NK-92 (cell line): ENCODE measurements around the gene TRANK1.
"Not testable (repeated sequence)": the region's sequence is repeated elsewhere in the genome, so short reads cannot be mapped to it uniquely, and the experiment has no call there.

Experiments used
- DNase-seq: peaks from one replicate; lab custom pipeline; 2025; ENCODE audit not compliant: unreplicated experiment; lab: John Stamatoyannopoulos, UW

The TRANK1 gene

DNA sequence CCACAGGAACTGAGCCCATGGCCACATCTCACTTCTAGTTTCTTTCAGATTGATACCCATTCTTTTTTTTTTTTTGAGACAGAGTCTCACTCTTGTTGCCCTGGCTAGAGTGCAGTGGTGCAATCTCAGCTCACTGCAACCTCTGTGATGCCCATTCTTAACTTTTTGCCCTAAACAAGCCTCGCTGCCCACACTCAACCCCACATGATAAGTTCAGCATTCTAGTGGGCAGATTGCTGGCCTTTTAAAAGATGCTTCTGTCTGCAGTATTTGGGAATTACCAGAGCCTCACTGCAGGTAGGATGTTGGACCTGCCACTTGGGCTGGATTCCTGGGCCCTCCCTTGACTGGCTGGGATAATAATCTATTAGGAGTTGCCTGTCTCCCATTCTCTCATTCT lies 51.0 kb downstream of the TRANK1 start:
- no peak for DNase-seq

DNA sequence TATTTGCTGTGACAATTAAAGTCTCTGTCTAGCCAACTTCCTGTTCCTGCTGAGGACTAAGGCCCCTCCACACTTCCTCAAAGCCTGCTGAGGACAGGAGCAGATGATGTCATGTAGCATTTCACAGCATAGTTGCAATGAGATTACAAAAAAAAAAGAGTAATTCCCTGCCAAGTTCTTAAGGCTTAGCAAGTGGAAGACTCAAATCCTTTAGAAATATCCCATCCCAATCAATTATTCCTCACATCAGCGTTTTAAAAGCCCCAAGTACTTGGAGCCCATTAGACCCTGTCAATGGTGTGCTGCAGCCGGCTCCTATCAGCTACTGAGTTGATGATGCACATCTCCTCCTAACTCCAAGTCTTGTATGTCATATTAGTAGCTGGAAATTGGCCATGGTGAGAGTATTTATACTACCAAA lies 51.7 kb downstream of the TRANK1 start:
- DNase-seq, result no peak

DNA sequence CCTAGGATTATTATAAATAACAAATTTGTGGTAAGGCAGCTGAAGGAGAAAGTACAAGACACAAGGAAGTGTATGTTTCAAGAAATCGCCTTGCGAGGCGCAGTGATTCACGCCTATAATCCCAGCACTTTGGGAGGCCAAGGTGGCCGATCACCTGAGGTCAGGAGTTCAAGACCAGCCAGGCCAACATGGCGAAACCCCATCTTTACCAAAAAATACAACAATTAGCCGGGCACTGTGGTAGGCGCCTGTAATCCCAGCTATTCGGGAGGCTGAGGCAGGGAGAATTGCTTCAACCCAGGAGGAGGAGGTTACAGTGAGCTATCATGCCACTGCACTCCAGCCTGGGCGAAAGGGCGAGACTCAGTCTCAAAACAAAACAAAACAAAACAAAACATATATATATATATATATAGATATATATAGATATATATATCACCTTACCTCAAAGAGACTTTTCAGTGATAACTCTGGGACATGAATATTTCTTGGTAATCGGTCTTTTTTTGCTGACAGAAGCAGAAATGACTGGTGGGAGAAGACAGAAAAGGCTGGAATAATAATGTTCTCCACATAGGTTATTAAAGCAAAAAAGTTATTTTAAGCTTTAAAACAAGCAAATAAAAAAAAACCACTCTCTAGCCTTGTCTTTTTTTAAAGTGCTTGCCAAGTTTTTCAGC lies 52.3 kb downstream of the TRANK1 start:
- DNase-seq, result no peak

DNA sequence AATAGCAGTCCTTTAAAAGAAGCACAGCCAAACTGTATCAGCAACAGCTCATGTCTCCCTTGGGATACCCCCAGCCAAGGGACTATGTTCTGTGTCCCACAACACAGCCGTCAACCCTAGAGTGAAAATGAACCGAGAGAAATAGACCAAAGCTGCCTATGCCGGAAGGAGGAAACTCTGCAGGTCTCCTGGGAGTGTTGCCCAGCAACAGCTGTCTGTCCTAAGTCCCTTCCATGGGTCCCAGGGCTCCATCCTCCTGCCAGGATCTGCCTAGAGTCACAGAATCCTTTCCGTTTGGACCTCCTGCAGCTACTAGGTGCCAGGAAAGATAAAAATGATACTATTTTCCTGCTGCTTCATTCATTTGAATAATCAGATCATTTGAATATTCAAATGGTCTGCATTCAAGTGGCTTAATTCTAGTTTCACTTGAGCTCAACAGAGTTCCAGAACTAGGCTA lies 53.1 kb downstream of the TRANK1 start:
- no peak for DNase-seq

DNA sequence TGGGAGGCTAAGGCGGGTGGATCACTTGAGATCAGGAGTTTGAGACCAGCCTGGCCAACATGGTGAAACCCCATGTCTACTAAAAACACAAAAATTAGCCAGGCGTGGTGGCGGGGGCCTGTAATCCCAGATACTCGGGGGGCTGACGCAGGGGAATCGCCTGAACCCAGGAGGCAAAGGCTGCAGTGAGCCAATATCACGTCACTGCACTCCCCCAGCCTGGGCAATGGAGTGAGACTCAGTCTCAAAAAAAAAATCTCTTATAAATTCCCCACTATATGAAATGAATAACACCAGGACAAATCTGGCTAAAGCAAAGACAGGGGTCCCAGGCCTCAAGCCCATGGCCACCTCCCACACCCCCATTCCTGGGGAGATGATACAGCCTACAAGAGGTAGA lies 53.8 kb downstream of the TRANK1 start:
- DNase-seq, result not testable (repeated sequence)

DNA sequence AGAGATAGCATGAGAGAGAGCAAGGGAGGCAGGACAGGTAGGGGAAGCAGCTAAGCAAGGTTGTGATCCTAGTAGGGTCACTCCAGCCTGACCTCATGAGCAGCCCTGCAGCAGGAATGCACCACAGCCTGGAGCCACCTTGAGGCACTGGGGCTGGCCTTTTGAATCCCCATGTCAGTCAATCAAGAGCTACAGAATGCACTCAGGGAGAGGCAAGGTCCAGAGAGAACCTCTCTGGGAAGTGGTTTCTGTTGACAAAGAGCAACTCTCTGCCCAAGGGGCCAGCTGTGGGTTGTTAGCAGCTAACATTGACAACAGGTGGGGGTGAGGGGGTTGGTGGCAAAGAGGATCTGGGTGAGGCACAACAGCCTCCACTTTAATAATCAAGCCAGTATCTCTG lies 54.6 kb downstream of the TRANK1 start:
- DNase-seq, result no peak

DNA sequence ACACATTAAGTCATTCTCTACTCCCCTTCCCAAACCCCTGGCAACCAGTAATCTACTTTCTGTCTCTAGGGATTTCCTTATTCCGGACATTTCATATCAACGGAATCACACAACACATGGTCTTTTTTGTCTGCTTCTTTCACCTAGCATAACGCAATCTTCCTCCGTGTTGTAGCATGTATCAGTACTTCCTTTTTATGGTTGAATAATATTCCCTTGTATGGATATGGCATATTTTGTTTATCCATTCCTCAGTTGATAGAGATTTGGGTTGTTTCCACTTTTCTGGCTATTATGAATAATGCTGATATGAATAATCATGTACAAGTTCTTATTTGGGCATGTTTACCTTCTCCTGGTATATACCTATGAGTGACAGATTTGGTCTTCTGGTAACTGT lies 63.1 kb downstream of the TRANK1 start:
- DNase-seq, result no peak

DNA sequence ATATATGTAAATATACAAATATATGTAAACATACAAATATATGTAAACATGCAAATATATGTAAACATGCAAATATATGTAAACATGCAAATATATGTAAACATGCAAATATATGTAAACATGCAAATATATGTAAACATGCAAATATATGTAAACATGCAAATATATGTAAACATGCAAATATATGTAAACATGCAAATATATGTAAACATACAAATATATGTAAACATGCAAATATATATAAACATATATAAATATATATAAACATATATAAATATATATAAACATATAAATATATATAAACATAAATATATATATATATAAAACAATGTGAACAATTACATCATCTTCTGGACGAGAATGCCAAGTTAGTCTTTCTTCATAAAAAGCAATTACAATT lies 65.0 kb downstream of the TRANK1 start:
- not testable (repeated sequence) for DNase-seq

DNA sequence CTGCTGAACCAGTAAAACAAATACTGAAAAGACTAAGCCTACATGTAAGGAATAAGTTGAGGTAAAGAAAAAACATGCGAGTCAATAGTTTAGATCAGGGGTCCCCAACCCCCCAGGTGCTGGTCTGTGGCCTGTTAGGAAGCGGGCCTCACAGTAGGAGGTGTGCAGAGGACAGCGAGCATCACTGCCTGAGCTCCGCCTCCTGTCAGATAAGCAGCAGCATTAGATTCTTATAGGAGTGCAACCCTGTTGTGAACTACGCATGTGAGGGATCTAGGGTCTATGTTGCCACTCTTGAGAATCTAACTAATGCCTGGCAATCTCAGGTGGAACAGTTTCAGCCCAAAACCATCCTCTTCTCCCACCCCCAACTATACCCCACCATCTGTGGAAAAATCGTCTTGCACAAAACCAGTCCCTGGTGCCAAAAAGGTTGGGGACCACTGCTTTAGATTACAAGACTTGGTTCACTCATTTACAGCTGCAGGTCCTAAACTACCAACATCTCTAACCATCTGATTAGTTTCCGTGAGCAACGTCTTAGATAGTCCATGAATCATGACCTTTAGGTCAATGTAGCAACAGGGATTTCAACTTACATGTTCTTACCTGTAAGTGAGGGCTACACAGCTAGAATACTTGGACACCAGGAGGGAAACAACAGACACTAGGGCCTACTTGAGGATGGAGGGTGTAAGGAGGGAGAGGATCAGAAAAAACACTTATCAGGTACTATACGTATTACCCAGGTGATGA lies 66.7 kb downstream of the TRANK1 start:
- no peak for DNase-seq

DNA sequence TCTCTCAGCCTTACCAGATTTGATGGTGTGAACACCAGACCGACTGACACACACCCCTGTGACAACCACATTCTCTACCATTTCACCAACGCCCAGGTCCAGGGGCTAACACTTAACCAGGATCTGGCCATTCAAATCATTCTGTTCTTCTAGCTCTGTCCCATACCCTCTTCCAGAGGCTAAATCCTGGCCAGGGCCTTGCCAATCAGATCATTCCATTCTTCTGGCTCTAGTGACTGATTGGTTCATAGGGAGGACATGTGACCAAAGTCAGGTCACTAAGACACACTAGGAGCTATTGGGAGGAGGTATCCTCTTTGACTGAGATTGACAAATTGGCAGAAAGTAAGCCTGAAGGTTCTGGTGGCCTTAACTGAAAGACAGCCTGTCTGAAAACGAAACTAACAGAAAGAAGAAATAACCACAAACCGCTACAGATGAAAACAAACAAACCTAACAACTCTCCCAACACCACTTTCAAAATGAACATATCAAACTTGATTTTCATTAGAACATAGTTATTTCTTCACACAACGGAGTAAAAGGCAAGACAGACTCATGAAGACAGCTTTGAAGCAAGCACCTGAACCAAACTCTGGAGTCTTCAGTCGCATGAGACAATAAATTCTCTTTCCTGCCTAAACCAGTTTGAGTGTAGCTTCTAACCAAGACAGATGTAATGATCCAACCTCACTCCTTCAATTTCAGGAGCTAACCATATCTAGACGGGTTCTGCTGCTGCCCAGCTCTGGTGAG lies 68.5 kb downstream of the TRANK1 start:
- no peak for DNase-seq

DNA sequence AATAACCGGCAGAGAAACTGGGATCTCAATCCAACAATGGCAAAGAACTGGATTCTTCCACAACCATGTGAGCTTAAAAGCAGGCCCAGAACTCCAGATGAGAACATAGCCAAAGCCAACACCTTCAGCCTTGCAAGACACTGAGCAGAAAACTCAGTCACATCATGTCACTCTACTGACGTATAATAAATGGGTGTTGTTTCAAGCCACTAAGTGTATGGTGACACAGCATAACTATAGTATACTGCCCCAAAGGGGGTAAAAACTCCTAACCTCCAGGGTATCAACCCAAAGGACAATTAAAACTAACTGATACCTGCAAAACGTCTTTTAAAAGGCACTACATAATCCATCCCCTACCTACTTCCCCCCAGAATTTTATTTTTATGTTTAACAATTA lies 69.5 kb downstream of the TRANK1 start:
- no peak for DNase-seq

DNA sequence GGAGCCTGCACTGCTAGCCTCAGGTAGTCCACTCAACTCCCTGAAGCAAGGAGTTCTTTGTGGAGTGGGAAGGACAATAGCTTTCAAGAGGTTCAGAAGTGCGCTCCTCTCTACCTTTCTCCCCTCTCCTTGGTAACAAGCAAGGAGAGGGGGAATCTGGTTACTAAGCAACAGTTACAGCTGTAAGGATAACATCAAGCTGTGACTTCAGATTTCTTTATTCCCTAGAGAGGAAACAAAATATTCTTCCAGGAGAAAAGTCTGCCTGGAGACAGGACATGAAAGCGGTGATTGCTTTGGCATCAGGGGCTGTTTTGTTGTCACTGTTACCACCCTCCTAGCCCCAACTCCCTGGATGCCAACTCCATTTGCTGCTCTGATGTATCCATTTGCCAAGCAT lies 70.4 kb downstream of the TRANK1 start:
- DNase-seq, result no peak

DNA sequence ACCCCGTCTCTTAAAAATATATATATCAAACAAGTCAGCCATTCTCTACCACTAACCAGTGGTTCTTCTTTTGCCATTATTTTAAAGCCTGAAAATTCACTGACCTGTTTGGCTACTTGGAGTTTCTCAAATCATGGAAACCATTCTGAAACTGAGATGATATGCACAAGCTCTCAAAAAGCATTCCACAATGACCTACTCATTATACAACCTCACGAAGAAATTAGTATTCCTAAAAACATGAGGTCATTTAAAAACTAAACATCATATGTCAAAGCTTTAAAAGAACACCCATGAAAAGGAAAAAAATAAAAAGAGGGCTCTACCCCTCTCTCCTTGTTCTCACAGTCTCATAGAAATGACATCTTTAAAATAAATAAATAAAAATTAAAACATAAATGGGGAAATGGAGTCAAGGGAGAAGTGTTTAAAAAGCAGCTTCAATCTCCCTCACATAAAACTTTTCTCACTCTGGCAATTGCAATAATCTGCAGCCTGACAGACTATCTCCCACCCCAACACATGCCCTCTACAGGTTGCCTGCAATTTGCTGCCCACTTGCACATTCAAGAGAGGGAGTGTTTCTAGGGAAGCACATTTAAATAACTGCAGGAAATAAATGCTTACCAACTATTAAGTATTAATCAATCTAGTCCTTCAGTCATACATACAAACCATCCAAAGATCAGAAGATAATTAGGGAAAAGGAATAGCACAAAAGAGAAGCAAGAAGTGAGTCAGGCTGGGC lies 73.3 kb downstream of the TRANK1 start:
- no peak for DNase-seq

DNA sequence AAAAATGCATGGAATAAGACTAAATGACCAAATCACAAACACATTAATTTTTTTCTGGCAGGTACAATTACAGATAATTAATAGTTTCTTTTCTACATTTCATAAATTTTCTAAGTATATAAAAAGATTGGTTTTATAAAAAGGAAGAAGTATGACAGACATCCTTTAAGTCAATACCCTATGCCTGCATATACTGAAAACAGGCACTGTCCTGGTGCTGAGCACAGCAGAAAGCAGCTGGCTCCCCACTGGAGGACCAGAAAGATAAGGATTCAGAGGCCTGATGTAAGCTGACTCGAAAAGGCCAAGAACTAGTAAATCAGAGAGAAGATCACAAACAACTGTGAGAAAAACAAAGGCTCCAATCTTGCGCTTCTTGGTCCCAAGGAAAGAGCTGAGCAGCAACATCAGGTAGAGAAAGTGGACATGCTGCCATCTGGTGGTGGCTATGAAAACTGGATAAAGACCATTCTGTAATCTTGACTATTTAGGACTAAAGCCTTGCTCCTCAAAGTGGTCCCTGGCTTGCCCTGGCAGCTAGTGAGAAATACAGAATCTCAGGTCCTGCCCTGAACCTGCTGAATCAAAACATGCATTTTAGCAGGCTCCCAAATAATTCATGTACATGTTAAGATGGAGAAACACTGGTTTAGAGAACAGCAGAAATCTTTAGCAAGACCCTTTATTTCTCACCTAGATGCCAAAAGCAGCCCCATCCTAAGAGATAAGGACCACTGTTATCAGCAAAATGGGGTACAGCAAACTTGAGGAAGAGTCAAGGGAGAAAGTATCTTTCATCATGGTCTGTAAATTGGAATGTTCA lies 76.0 kb downstream of the TRANK1 start:
- no peak for DNase-seq

DNA sequence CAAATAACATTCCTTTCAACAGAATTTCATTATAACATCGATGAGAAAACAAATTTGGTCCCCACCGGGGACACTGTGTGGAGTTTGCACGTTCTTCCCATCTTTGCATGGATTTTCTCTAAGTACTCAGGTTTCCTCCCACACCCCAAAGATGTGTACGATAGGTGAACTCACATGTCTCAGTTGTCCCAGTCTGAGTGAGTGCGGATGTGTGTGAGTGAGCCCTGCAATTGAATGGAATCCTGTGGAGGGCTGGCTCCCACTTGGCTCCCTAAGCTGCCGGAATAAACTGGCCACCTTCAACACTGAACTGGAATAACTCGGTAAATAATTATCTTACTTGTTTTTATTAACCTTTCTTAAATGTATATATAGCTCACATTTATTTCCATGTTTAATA lies 77.0 kb downstream of the TRANK1 start:
- no peak for DNase-seq

DNA sequence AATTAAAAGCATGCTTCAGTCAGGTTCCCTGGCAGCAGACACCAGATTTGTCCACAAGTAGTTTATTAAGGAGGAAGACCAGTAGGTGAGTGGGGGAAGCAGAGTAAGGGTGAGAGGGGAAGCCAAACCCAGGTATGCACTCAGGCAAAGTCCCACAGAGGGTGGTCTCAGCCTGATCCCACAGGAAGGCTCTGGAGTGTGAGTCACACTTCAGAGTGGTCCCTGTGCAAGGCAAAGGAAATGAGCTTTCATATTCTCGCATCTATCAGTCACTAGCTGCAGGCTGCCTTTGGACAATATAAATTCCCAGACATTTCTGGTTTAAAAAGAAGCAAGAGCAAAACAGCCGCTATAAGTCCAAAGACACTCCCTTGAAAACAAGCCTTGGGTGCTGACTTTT lies 78.5 kb downstream of the TRANK1 start:
- no peak for DNase-seq

DNA sequence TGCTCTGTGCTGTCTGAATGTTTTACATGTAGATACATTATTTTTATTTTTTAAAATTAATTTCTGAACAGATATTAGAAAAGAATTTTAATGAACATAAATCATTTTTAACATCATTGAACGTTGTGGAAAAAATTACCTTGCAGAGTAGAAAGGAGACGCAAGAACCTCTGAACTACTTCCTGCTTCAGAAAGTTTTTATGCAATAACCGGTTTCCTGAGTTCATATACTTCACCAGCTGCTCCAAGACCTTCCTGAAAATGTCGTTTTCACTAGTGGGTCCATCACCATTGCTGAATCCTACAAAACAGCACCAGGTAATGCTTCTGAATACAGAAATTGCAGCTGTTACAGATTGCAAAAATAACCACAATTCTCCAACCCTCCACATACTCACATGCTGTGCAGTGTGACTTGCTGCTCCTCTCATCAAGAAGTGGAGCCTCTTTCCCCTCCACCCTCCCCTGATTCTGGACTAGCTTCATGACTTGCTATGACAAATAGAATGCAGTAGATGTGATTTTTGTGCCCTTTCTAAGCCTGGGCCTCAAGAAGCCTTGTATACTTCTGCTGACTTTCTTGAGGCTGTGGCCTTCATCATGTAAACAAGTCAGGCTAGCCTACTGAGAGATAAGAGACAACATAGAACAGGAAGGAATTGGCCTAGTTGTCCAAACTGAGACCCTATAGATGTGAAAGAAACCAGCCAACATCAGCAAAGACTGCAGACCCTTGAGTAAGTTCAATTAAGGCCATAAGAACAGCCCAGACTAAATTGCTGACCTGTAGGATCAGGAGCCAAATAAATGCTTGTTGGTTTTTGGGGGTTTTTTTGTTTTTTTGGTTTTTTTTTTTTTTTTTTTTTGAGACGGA lies 80.4 kb downstream of the TRANK1 start:
- DNase-seq, result no peak

DNA sequence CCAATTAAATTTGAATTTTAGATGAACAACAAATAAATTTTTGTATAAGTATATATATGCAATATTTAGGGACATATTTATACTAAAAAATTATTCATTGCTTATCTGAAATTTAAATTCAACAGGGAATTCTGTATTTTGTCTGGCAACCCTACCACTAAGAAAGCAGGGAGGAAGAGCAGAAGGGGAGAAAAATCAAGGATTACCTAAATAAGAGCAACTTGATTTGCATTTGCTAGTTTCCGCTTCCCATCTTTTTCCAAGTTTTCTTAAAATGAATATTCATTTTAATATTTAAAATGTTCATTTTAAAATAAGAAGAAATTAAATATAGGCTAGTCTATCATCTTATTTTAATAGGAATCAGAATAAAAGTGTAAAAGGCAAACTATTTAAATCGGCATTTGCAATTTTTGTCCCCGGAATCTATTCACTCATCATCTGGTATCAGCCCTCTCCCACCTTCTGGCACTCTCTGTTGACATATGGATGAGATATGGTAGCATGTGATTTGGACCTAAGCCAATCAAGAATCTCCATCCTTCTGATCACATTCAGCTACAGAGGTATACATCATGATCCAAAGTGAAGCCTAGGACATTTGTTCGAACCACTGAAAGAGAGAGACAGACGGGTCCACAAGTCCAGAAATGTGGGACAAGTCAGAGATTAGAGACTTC lies 82.6 kb downstream of the TRANK1 start:
- DNase-seq, result no peak

DNA sequence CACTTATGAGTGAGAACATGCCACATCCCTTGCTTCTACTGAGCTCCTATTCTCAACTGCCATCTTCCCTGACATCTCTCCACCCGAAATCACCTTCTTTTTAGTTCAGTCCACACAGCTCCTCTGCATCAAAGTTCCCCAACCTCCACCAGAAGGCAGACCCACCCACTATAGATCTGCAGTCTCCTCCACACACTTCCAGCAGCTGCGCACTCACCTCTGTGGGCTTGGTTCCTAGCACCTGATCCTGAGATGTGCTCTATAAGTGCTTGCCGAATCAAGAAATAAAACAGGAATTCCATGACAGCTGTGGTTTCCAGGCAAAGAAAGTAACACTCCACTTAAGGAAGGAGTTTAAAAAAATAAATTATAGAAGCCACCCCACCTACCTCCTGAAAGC lies 85.4 kb downstream of the TRANK1 start:
- DNase-seq, result no peak
